HTERT RPE-1 (cell line): ENCODE results near the gene COP1.

Experiments used
- in situ Hi-C: fragments of 300-500 bp; cut with MboI; formaldehyde crosslinking; loops from 4 replicates; pipeline ENCODE4 v1.14.3; 2020; ENCODE audit warnings: low sequenced_read_pairs

The COP1 gene

GRCh38 chr1:175904808-175905207, 302.3 kb downstream of the COP1 start:
- in situ Hi-C loops = no loop called here

GRCh38 chr1:175902281-175902680, 304.8 kb downstream of the COP1 start:
- in situ Hi-C loops = no loop called here

GRCh38 chr1:175901076-175901836, 305.8 kb downstream of the COP1 start:
- in situ Hi-C loops = no loop called here

GRCh38 chr1:175900171-175900570, 306.9 kb downstream of the COP1 start:
- in situ Hi-C loops = no loop called here

GRCh38 chr1:175895966-175896365, 311.1 kb downstream of the COP1 start:
- in situ Hi-C loops = no loop called here
